Vagina (tissue), 2 donors: ENCODE measurements around the gene FEZF1. TPM values are rescaled to one million over a fixed set of nuclear protein-coding genes. Genes with fewer than 3 reads are reported as not detected.

Experiments
- DNase-seq, 2 donors: peaks; one replicate each; pipeline ENCODE4 v3.0.0-alpha.2; 2017; ENCODE audit errors: extremely low spot score in 2 of 2
- H3K27ac ChIP-seq: fragments of 200-600 bp; sonication (generic); one replicate; pipeline ENCODE4 v1.5.1; 2019
- H3K27me3 ChIP-seq: fragments of 200-600 bp; sonication (generic); one replicate; pipeline ENCODE4 v1.5.1; 2019
- H3K36me3 ChIP-seq, 2 donors: fragments of 200-600 bp; sonication (generic); one replicate each; pipeline ENCODE4 v1.5.1; 2017 to 2019
- H3K4me1 ChIP-seq: fragments of 200-600 bp; sonication (generic); one replicate; pipeline ENCODE4 v1.5.1; 2019
- H3K4me3 ChIP-seq, 2 donors: fragments of 200-600 bp; sonication (generic); 1 replicate in 1 of 2; 2 replicates in 1 of 2; pipeline ENCODE4 v1.5.1; 2016 to 2019
- H3K9me3 ChIP-seq: fragments of 200-600 bp; sonication (generic); one replicate; pipeline ENCODE4 v1.5.1; 2019
- CTCF ChIP-seq, 3 experiments: fragments of 450-650 bp in 2 of 3; fragments of 200-600 bp in 1 of 3; sonication (generic) in 1 of 3; IDR thresholded peaks; one replicate each; pipeline ENCODE4 v1.5.1; 2017 to 2019; ENCODE audit warnings: antibody characterized with exemption in 3 of 3, mild to moderate bottlenecking in 2 of 3, moderate library complexity in 2 of 3
- POLR2A ChIP-seq, 2 donors: fragments of 450-650 bp; IDR thresholded peaks; one replicate each; pipeline ENCODE4 v1.6.1; 2017; ENCODE audit warnings: antibody characterized with exemption in 2 of 2, mild to moderate bottlenecking in 2 of 2, moderate library complexity in 2 of 2
- POLR2AphosphoS5 ChIP-seq, 2 donors: sonication (generic); formaldehyde crosslinking; IDR thresholded peaks; one replicate each; pipeline ENCODE4 v1.9.0; 2017; ENCODE audit warnings: antibody characterized with exemption in 2 of 2, mild to moderate bottlenecking in 2 of 2, low read depth in 1 of 2; ENCODE audit not compliant: insufficient read depth in 1 of 2
- intact Hi-C: fragments of 100-400 bp; cut with DNase I; formaldehyde crosslinking; loops from one replicate; pipeline ENCODE4 v1.15.1; 2023
- total RNA-seq: library from RNA; depleted of rRNA; stranded (reverse); fragments of >200 nt; gene quantifications from one replicate; pipeline ENCODE4 v1.2.3, GENCODE V29; 2016

Gene FEZF1
- total RNA-seq, 1 donor from 2014 or later, result not detected

GRCh38 chr7:122300956-122301833 is 3.4 kb downstream of the FEZF1 start:
- Histone ChIP-seq H3K27ac (no peak overlapping the region), H3K4me3 (no peak overlapping the region), H3K36me3 (no peaks in the 10 kb centered on the region), H3K4me1 (peaks cover 37% of the 10 kb centered on the region), H3K9me3 (no peaks in the 10 kb centered on the region), H3K27me3 (peaks cover 43% of the 10 kb centered on the region)
- intact Hi-C loops, result no loop called here
- no peak for DNase-seq
- TF ChIP-seq CTCF (IDR thresholded peaks at IDR 0.05) (no peak), POLR2AphosphoS5 (IDR thresholded peaks at IDR 0.05; ENCODE audit: insufficient read depth in 1 of 2, low read depth in 1 of 2) (no peak), POLR2A (IDR thresholded peaks at IDR 0.05) (no peak)

GRCh38 chr7:122300211-122300932 is 4.2 kb downstream of the FEZF1 start:
- intact Hi-C loops, result no loop called here
- peaks cover 29% of the 10 kb centered on the region for H3K4me1 ChIP-seq
- no peak overlapping the region for H3K4me3 ChIP-seq
- no peak for TF ChIP-seq POLR2A (IDR thresholded peaks at IDR 0.05)
- TF ChIP-seq POLR2AphosphoS5 (IDR thresholded peaks at IDR 0.05; ENCODE audit: insufficient read depth in 1 of 2, low read depth in 1 of 2), result no peak
- no peak for TF ChIP-seq CTCF (IDR thresholded peaks at IDR 0.05)
- peaks cover 37% of the 10 kb centered on the region for H3K27me3 ChIP-seq
- no peaks in the 10 kb centered on the region for H3K36me3 ChIP-seq
- H3K9me3 ChIP-seq, result no peaks in the 10 kb centered on the region
- DNase-seq, result no peak
- H3K27ac ChIP-seq, result no peak overlapping the region

- Histone ChIP-seq H3K27me3 (peaks cover 32% of the 10 kb centered on the region), H3K4me1 (peaks cover 22% of the 10 kb centered on the region), H3K36me3 (no peaks in the 10 kb centered on the region), H3K4me3 (no peak overlapping the region), H3K27ac (no peak overlapping the region), H3K9me3 (no peaks in the 10 kb centered on the region)
- DNase-seq, result no peak
- TF ChIP-seq POLR2AphosphoS5 (IDR thresholded peaks at IDR 0.05; ENCODE audit: insufficient read depth in 1 of 2, low read depth in 1 of 2), result no peak
- no peak for TF ChIP-seq POLR2A (IDR thresholded peaks at IDR 0.05)
- no peak for TF ChIP-seq CTCF (IDR thresholded peaks at IDR 0.05)
- intact Hi-C loops, result no loop called here
Measured at GRCh38 chr7:122299624-122300210, 4.8 kb downstream of the FEZF1 start.

- TF ChIP-seq POLR2A (IDR thresholded peaks at IDR 0.05) (no peak), CTCF (IDR thresholded peaks at IDR 0.05) (no peak), POLR2AphosphoS5 (IDR thresholded peaks at IDR 0.05; ENCODE audit: insufficient read depth in 1 of 2, low read depth in 1 of 2) (no peak)
- H3K4me3 ChIP-seq, result no peak overlapping the region
- no peak for DNase-seq
- H3K27me3 ChIP-seq, result peaks cover 24% of the 10 kb centered on the region
- H3K9me3 ChIP-seq, result no peaks in the 10 kb centered on the region
- no peaks in the 10 kb centered on the region for H3K36me3 ChIP-seq
- peaks cover 12% of the 10 kb centered on the region for H3K4me1 ChIP-seq
- no peak overlapping the region for H3K27ac ChIP-seq
- intact Hi-C loops, result no loop called here
Measured at GRCh38 chr7:122298618-122299017, 5.9 kb downstream of the FEZF1 start.
